Stomach (tissue), 4 donors: ENCODE measurements around the gene DNALI1.

ENCODE experiments used
- CTCF ChIP-seq, 7 experiments: fragments of 450-650 bp in 4 of 7; fragments of 200-600 bp in 3 of 7; sonication (generic) in 3 of 7; IDR thresholded peaks; one replicate each; pipeline ENCODE4 v1.5.1; 2016 to 2019; ENCODE audit warnings: antibody characterized with exemption in 7 of 7, control low read depth in 2 of 7, mild to moderate bottlenecking in 1 of 7
- POLR2A ChIP-seq, 4 donors: fragments of 450-650 bp; IDR thresholded peaks; one replicate each; pipeline ENCODE4 v1.6.1; 2016; ENCODE audit warnings: antibody characterized with exemption in 4 of 4, control low read depth in 2 of 4, mild to moderate bottlenecking in 1 of 4, moderate library complexity in 1 of 4
- POLR2AphosphoS5 ChIP-seq, 3 donors: sonication (generic); formaldehyde crosslinking; IDR thresholded peaks; one replicate each; pipeline ENCODE4 v1.6.1; 2016; ENCODE audit warnings: antibody characterized with exemption in 3 of 3

GRCh38 chr1:37537378-37537777, 19.4 kb upstream of the DNALI1 start:
- TF ChIP-seq CTCF (IDR thresholded peaks at IDR 0.05) (no peak), POLR2A (IDR thresholded peaks at IDR 0.05) (no peak), POLR2AphosphoS5 (IDR thresholded peaks at IDR 0.05) (no peak)
